Osteoblast (primary cell): ENCODE results near the gene SLC36A1. TPM values are rescaled to one million over a fixed set of nuclear protein-coding genes. Genes with fewer than 3 reads are reported as not detected.

ENCODE experiments used
- DNase-seq: peaks from one replicate; pipeline ENCODE4 v3.0.0; 2011; ENCODE audit warnings: low spot score, mixed read lengths; ENCODE audit not compliant: insufficient read length; ENCODE audit errors: missing footprints
- H2AFZ ChIP-seq: 2 replicates; pipeline ENCODE4 v1.6.0; 2011; ENCODE audit warnings: mild to moderate bottlenecking, low read length
- H3K27ac ChIP-seq: 2 replicates; pipeline ENCODE4 v1.5.1; 2011; ENCODE audit warnings: mild to moderate bottlenecking, low read depth, low read length, moderate library complexity
- H3K27me3 ChIP-seq: 2 replicates; pipeline ENCODE4 v1.6.0; 2012; ENCODE audit warnings: mild to moderate bottlenecking, control low read depth, inconsistent platforms, low read length, moderate library complexity; ENCODE audit not compliant: insufficient read depth
- H3K36me3 ChIP-seq: 2 replicates; pipeline ENCODE4 v1.5.1; 2011; ENCODE audit warnings: mild to moderate bottlenecking, low read length, control low read depth, moderate library complexity; ENCODE audit not compliant: insufficient read depth
- H3K4me1 ChIP-seq: 2 replicates; pipeline ENCODE4 v1.5.1; 2011; ENCODE audit warnings: mild to moderate bottlenecking, low read length, control low read depth, moderate library complexity; ENCODE audit not compliant: insufficient read depth
- H3K4me2 ChIP-seq: 2 replicates; pipeline ENCODE4 v1.6.0; 2011; ENCODE audit warnings: mild to moderate bottlenecking, low read length; ENCODE audit not compliant: insufficient read depth
- H3K4me3 ChIP-seq: fragments of 200-600 bp; sonication (generic); 3 replicates; pipeline ENCODE4 v1.5.1; 2012; ENCODE audit warnings: mild to moderate bottlenecking, low read length, inconsistent platforms; ENCODE audit not compliant: insufficient read depth
- H3K79me2 ChIP-seq: 2 replicates; pipeline ENCODE4 v1.6.0; 2012; ENCODE audit warnings: mild to moderate bottlenecking, low read length, control low read depth, inconsistent platforms; ENCODE audit not compliant: insufficient read depth
- H3K9me3 ChIP-seq: 2 replicates; pipeline ENCODE4 v1.5.1; 2011; ENCODE audit warnings: low read depth, low read length, control low read depth
- H4K20me1 ChIP-seq: 2 replicates; pipeline ENCODE4 v1.6.0; 2012; ENCODE audit warnings: mild to moderate bottlenecking, low read length, control low read depth; ENCODE audit not compliant: insufficient read depth
- small RNA-seq: library from RNA; depleted of rRNA; stranded (forward); fragments of <200 nt; gene quantifications from one replicate; pipeline ENCODE3, GENCODE V24; 2012
- total RNA-seq: library from RNA; depleted of rRNA; stranded (reverse); fragments of >200 nt; gene quantifications from 2 replicates; pipeline ENCODE4 v1.2.3, GENCODE V29; 2012
- TF ChIP-seq, protein P1 (sequence below): IDR thresholded peaks from 2 replicates; pipeline ENCODE4 v1.5.1; 2011; ENCODE audit warnings: mild to moderate bottlenecking, low read depth, low read length, moderate library complexity; ENCODE audit errors: extremely low read depth

The SLC36A1 gene
- total RNA-seq, 1 donor, result 19.5 TPM

DNA sequence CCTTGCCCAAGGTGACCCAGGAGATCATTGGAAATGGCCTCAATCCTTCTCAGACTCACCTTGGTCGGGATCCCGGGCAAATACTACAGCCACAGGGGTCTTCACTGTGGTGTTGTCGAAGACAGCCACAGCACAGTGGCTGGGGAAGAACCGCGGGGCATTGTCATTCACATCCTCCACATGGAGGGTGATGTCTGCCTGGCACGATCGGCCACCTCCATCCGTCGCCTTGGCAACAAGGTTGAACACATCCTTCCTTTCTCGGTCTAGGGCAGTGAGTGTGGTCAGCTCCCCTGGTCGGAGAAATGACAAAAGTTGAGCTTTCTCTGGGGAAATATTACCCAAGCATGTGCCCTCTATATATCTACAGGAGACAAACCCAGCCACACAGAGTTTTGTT lies 86.9 kb downstream of the SLC36A1 start:
- no peaks in the 10 kb centered on the region for H3K4me1 ChIP-seq
- H3K27ac ChIP-seq, result no peak overlapping the region
- H2AFZ ChIP-seq, result no peak overlapping the region
- no peaks in the 10 kb centered on the region for H3K36me3 ChIP-seq
- TF ChIP-seq, protein P1, sequence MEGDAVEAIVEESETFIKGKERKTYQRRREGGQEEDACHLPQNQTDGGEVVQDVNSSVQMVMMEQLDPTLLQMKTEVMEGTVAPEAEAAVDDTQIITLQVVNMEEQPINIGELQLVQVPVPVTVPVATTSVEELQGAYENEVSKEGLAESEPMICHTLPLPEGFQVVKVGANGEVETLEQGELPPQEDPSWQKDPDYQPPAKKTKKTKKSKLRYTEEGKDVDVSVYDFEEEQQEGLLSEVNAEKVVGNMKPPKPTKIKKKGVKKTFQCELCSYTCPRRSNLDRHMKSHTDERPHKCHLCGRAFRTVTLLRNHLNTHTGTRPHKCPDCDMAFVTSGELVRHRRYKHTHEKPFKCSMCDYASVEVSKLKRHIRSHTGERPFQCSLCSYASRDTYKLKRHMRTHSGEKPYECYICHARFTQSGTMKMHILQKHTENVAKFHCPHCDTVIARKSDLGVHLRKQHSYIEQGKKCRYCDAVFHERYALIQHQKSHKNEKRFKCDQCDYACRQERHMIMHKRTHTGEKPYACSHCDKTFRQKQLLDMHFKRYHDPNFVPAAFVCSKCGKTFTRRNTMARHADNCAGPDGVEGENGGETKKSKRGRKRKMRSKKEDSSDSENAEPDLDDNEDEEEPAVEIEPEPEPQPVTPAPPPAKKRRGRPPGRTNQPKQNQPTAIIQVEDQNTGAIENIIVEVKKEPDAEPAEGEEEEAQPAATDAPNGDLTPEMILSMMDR, result no peak
- DNase-seq, result no peak
- H3K4me2 ChIP-seq, result no peak overlapping the region
- no peaks in the 10 kb centered on the region for H3K27me3 ChIP-seq
- no peaks in the 10 kb centered on the region for H3K9me3 ChIP-seq
- no peaks in the 10 kb centered on the region for H3K79me2 ChIP-seq
- H4K20me1 ChIP-seq, result no peaks in the 10 kb centered on the region
- H3K4me3 ChIP-seq, result no peak overlapping the region

DNA sequence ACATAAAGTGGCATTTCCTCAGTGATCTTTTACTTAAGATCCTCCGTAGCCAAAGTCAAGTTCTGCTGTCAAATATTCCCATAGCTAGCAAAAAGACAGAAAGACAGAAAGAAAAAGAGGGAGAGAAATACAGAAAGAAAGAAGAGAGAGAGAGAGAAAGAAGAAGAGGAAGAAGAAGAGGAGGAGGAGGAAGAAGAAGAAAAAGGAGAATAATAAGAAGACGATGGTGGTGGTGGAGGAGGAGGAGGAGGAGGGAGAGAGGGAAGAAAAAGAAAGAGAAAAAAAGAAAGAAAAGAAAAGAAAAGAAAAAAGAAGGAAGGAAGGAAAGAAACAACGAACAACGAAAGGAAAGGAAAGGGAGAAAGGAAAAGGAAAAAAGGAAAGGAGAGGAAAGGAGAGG lies 89.6 kb downstream of the SLC36A1 start:
- no peak for DNase-seq
- H3K4me1 ChIP-seq, result no peaks in the 10 kb centered on the region
- no peaks in the 10 kb centered on the region for H3K27me3 ChIP-seq
- H3K4me2 ChIP-seq, result no peak overlapping the region
- TF ChIP-seq, protein P1, result no peak
- H4K20me1 ChIP-seq, result no peaks in the 10 kb centered on the region
- H3K36me3 ChIP-seq, result no peaks in the 10 kb centered on the region
- no peak overlapping the region for H3K27ac ChIP-seq
- no peak overlapping the region for H3K4me3 ChIP-seq
- H3K79me2 ChIP-seq, result no peaks in the 10 kb centered on the region
- H2AFZ ChIP-seq, result no peak overlapping the region
- no peaks in the 10 kb centered on the region for H3K9me3 ChIP-seq

DNA sequence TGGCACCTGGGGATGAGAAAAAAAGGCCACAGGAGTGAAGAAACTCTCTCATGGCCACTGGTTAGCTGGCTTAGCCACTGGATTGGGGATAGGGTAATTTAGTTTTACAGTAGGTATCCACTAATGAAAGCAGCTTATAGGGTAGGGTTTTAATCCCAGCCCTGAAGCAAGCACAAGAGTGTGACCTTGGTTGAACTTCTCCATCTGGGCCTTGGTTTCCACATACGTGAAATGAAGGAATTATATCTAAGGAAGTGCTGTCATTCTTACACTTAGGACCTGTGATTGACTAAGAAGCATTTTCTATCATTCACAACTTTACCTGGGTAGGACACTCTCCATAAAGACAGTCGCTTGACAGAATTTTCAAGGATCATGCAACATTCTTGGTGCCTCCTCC lies 94.2 kb downstream of the SLC36A1 start:
- no peaks in the 10 kb centered on the region for H3K79me2 ChIP-seq
- H4K20me1 ChIP-seq, result no peaks in the 10 kb centered on the region
- no peak overlapping the region for H3K27ac ChIP-seq
- TF ChIP-seq, protein P1, result no peak
- H3K4me2 ChIP-seq, result no peak overlapping the region
- DNase-seq, result no peak
- H2AFZ ChIP-seq, result no peak overlapping the region
- no peaks in the 10 kb centered on the region for H3K27me3 ChIP-seq
- no peaks in the 10 kb centered on the region for H3K36me3 ChIP-seq
- H3K4me1 ChIP-seq, result no peaks in the 10 kb centered on the region
- no peaks in the 10 kb centered on the region for H3K9me3 ChIP-seq
- no peak overlapping the region for H3K4me3 ChIP-seq

Small RNAs within 50 kb of the gene (small RNA-seq; reads per million reads assigned to genes)
- gene MIR6499 (not detected), gene RNA5SP197 (not detected)

Other genes starting within 250 kb of the SLC36A1 start
- gene CCDC69, start 223.5 kb upstream of the SLC36A1 start, total RNA-seq, result 10.5 and 10.9 TPM in 2 replicates
- 35.5 and 42.1 TPM in 2 replicates for gene GM2A, start 194.4 kb upstream of the SLC36A1 start, total RNA-seq
- not detected in 2 replicates for gene SLC36A3, start 143.8 kb upstream of the SLC36A1 start, total RNA-seq
- not detected in 2 replicates for gene SLC36A2, start 100.0 kb upstream of the SLC36A1 start, total RNA-seq
- gene FAT2, start 143.7 kb downstream of the SLC36A1 start, total RNA-seq, result 0.36 and 0.59 TPM in 2 replicates
- 4,046 and 4,600 TPM in 2 replicates for gene SPARC, start 239.3 kb downstream of the SLC36A1 start, total RNA-seq